ENCODE measurements around the gene MED8. TPM values are rescaled to one million over a fixed set of nuclear protein-coding genes. Genes with fewer than 3 reads are reported as not detected.
"Not testable (repeated sequence)": the region's sequence is repeated elsewhere in the genome, so short reads cannot be mapped to it uniquely, and the experiment has no call there.

Gene MED8
- polyA plus RNA-seq, 2 of the 4 experiments (the other 2 are of a cell fraction), result 21.8 to 33.9 TPM

- ATAC-seq; H3K27ac ChIP-seq; H3K4me2 ChIP-seq; POLR2A ChIA-PET; H3K4me1 ChIP-seq; H3K4me3 ChIP-seq; DNase-seq (ENCODE audit: low read depth in 1 of 2, low spot score in 1 of 2); H3K9me3 ChIP-seq; FAIRE-seq: not testable (repeated sequence)
- CTCF ChIA-PET, result interaction anchor here (0.7 to 1.5 kb wide), 3 partner anchors 14 to 355 kb away, joined by 3 to 7 read pairs (median 4); no protein-coding TSS in a partner anchor
- 95% methylated on average over 9 of the region's 9 CpGs for WGBS (ENCODE audit: missing lambda C conversion rate)
Measured at GRCh38 chr1:43400441-43400840, 10.8 kb upstream of the MED8 start.

- CTCF ChIA-PET, result interaction anchor here (0.7 to 1.0 kb wide), 2 partner anchors 17 to 131 kb away, joined by 3 to 4 read pairs; no protein-coding TSS in a partner anchor
- TF ChIP-seq ZC3H11A (IDR thresholded peaks at IDR 0.05), result no peak
- no peaks in the 10 kb centered on the region for H3K9me3 ChIP-seq
- FAIRE-seq (no peak), ATAC-seq (no peak), DNase-seq (ENCODE audit: low read depth in 1 of 2, low spot score in 1 of 2) (no peak)
- 94% methylated on average over 3 of the region's 3 CpGs for WGBS (ENCODE audit: missing lambda C conversion rate)
- no peak overlapping the region for H3K27ac ChIP-seq
- no peak overlapping the region for H3K4me3 ChIP-seq
- H3K4me1 ChIP-seq, result no peaks in the 10 kb centered on the region
- no peak overlapping the region for H3K4me2 ChIP-seq
- POLR2A ChIA-PET, result no interaction called here
Measured at GRCh38 chr1:43398227-43398626, 8.6 kb upstream of the MED8 start.

GRCh38 chr1:43396059-43396458, 6.5 kb upstream of the MED8 start:
- Histone ChIP-seq H3K4me2 (no peak overlapping the region), H3K27ac (no peak overlapping the region), H3K4me1 (peaks cover 4% of the 10 kb centered on the region; the same call in 1 of the 3 replicates), H3K9me3 (no peaks in the 10 kb centered on the region), H3K4me3 (no peak overlapping the region)
- 43% methylated on average over 1 of the region's 1 CpG for WGBS (ENCODE audit: missing lambda C conversion rate)
- ATAC-seq (no peak), FAIRE-seq (no peak), DNase-seq (ENCODE audit: low read depth in 1 of 2, low spot score in 1 of 2) (no peak)
- TF ChIP-seq SMC3 (IDR thresholded peaks at IDR 0.05) (no peak), ATOH8 (CRISPR knock-in tag; IDR thresholded peaks at IDR 0.05; ENCODE audit: low read depth) (no peak), POLR2A (IDR thresholded peaks at IDR 0.05; ENCODE audit: low read length) (no peak), HOXA7 (CRISPR knock-in tag; IDR thresholded peaks at IDR 0.05) (no peak), NPAS2 (CRISPR knock-in tag; IDR thresholded peaks at IDR 0.05; ENCODE audit: borderline replicate concordance) (no peak), CBX8 (IDR thresholded peaks at IDR 0.05) (no peak), RARB (CRISPR knock-in tag; IDR thresholded peaks at IDR 0.05) (no peak), JUN (IDR thresholded peaks at IDR 0.05) (no peak)
- CTCF ChIA-PET, result interaction anchor here (1.4 to 2.3 kb wide), 3 partner anchors 13 to 169 kb away, joined by 4 to 8 read pairs (median 4); no protein-coding TSS in a partner anchor
- POLR2A ChIA-PET, result no interaction called here

- H3K9me3 ChIP-seq, result no peaks in the 10 kb centered on the region
- no peak overlapping the region for H3K4me2 ChIP-seq
- no peak overlapping the region for H3K27ac ChIP-seq
- ATAC-seq (no peak), DNase-seq (ENCODE audit: low read depth in 1 of 2, low spot score in 1 of 2) (no peak), FAIRE-seq (no peak)
- no peak overlapping the region for H3K4me3 ChIP-seq
- H3K4me1 ChIP-seq, result peaks cover 9% of the 10 kb centered on the region; the same call in 1 of the 3 replicates
- WGBS (ENCODE audit: missing lambda C conversion rate), result 97% methylated on average over 4 of the region's 4 CpGs
- POLR2A ChIA-PET, result no interaction called here
- TF ChIP-seq BHLHE40 (IDR thresholded peaks at IDR 0.05; ENCODE audit: low read depth, low read length) (no peak), KDM5A (IDR thresholded peaks at IDR 0.05) (no peak)
- CTCF ChIA-PET, result interaction anchor here (1.4 to 2.3 kb wide), 3 partner anchors 12 to 169 kb away, joined by 4 to 8 read pairs (median 4); no protein-coding TSS in a partner anchor
Measured at GRCh38 chr1:43395523-43395922, 5.9 kb upstream of the MED8 start.

- ATAC-seq (no peak), DNase-seq (ENCODE audit: low read depth in 1 of 2, low spot score in 1 of 2) (no peak), FAIRE-seq (no peak)
- Histone ChIP-seq H3K9me3 (no peaks in the 10 kb centered on the region), H3K4me3 (no peak overlapping the region), H3K4me1 (peaks cover 21% of the 10 kb centered on the region; the same call in 2 of the 3 replicates), H3K27ac (no peak overlapping the region), H3K4me2 (no peak overlapping the region)
- CTCF ChIA-PET, result no interaction called here
- POLR2A ChIA-PET, result no interaction called here
- WGBS (ENCODE audit: missing lambda C conversion rate), result 55% methylated on average over 3 of the region's 3 CpGs
- no peak for TF ChIP-seq ZNF302 (CRISPR knock-in tag; IDR thresholded peaks at IDR 0.05)
- TF ChIP-seq POLR2A (IDR thresholded peaks at IDR 0.05; ENCODE audit: low read length), result no peak
- no peak for TF ChIP-seq CEBPB (IDR thresholded peaks at IDR 0.05)
- no peak for TF ChIP-seq POLR2AphosphoS2 (conservative IDR thresholded peaks at IDR 0.05; ENCODE audit: low read length)
- TF ChIP-seq TFCP2L1 (CRISPR knock-in tag; IDR thresholded peaks at IDR 0.05), result no peak
- no peak for TF ChIP-seq MAX (IDR thresholded peaks at IDR 0.05)
- TF ChIP-seq E2F6 (IDR thresholded peaks at IDR 0.05; ENCODE audit: borderline replicate concordance, low read depth), result no peak
- no peak for TF ChIP-seq EHF (CRISPR knock-in tag; IDR thresholded peaks at IDR 0.05)
- TF ChIP-seq PBX3 (IDR thresholded peaks at IDR 0.05), result no peak
- no peak for TF ChIP-seq CHD4 (IDR thresholded peaks at IDR 0.05; ENCODE audit: borderline replicate concordance)
- no peak for TF ChIP-seq JUN (IDR thresholded peaks at IDR 0.05)
- no peak for TF ChIP-seq NFE2L2 (conservative IDR thresholded peaks at IDR 0.05; ENCODE audit: low read length)
- no peak for TF ChIP-seq HMGXB4 (CRISPR knock-in tag; IDR thresholded peaks at IDR 0.05; ENCODE audit: borderline replicate concordance)
- no peak for TF ChIP-seq NR3C1 (IDR thresholded peaks at IDR 0.05)
- TF ChIP-seq ELK1 (IDR thresholded peaks at IDR 0.05; ENCODE audit: low read depth, low read length), result no peak
Measured at GRCh38 chr1:43392702-43393101, 3.1 kb upstream of the MED8 start.
